Measurements from ENCODE around the gene KCNMA1.

- TF ChIP-seq CTCF (IDR thresholded peaks at IDR 0.05) (no peak), EZH2 (IDR thresholded peaks at IDR 0.05; ENCODE audit: borderline replicate concordance, insufficient read depth, low read depth, low read length, poor library complexity, severe bottlenecking) (no peak)
These were observed 603.4 kb downstream of the KCNMA1 start for GRCh38 chr10:77034240-77034639.

All from B cell (primary cell).